Measurements from ENCODE around the gene SH3RF3. TPM values are rescaled to one million over a fixed set of nuclear protein-coding genes. Genes with fewer than 3 reads are reported as not detected.

The SH3RF3 gene
- total RNA-seq, 3 donors from 2014 or later, result 3.2 to 5.6 (median 4.6) TPM

GRCh38 chr2:109231428-109231827 lies 102.4 kb downstream of the SH3RF3 start:
- H3K36me3 ChIP-seq, result no peaks in the 10 kb centered on the region
- H3K9me3 ChIP-seq, result no peaks in the 10 kb centered on the region
- no peaks in the 10 kb centered on the region for H3K4me1 ChIP-seq
- intact Hi-C loops (cut with DNase I; ENCODE audit: low total_unique reads), result no loop called here
- H3K27me3 ChIP-seq, result no peaks in the 10 kb centered on the region
- H3K4me3 ChIP-seq, result no peak overlapping the region
- no peak overlapping the region for H3K27ac ChIP-seq
- no peak for DNase-seq (ENCODE audit: low spot score in 2 of 2)
- no peak for TF ChIP-seq POLR2AphosphoS5 (IDR thresholded peaks at IDR 0.05)
- TF ChIP-seq POLR2A (IDR thresholded peaks at IDR 0.05), result no peak
- TF ChIP-seq CTCF (IDR thresholded peaks at IDR 0.05), result no peak

- H3K4me3 ChIP-seq, result no peak overlapping the region
- H3K27ac ChIP-seq, result no peak overlapping the region
- intact Hi-C loops (cut with DNase I; ENCODE audit: low total_unique reads), result no loop called here
- DNase-seq (ENCODE audit: low spot score in 2 of 2), result no peak
- no peaks in the 10 kb centered on the region for H3K9me3 ChIP-seq
- no peaks in the 10 kb centered on the region for H3K36me3 ChIP-seq
- no peaks in the 10 kb centered on the region for H3K4me1 ChIP-seq
- TF ChIP-seq CTCF (IDR thresholded peaks at IDR 0.05) (no peak), POLR2A (IDR thresholded peaks at IDR 0.05) (no peak), POLR2AphosphoS5 (IDR thresholded peaks at IDR 0.05) (no peak)
- no peaks in the 10 kb centered on the region for H3K27me3 ChIP-seq
These were observed 103.1 kb downstream of the SH3RF3 start for GRCh38 chr2:109231996-109232705.

- H3K4me3 ChIP-seq, result no peak overlapping the region
- H3K4me1 ChIP-seq, result no peaks in the 10 kb centered on the region
- H3K36me3 ChIP-seq, result no peaks in the 10 kb centered on the region
- H3K9me3 ChIP-seq, result no peaks in the 10 kb centered on the region
- TF ChIP-seq CTCF (IDR thresholded peaks at IDR 0.05) (no peak), POLR2A (IDR thresholded peaks at IDR 0.05) (no peak), POLR2AphosphoS5 (IDR thresholded peaks at IDR 0.05) (no peak)
- no peak for DNase-seq (ENCODE audit: low spot score in 2 of 2)
- intact Hi-C loops (cut with DNase I; ENCODE audit: low total_unique reads), result no loop called here
- H3K27ac ChIP-seq, result no peak overlapping the region
- H3K27me3 ChIP-seq, result no peaks in the 10 kb centered on the region
These were observed 103.9 kb downstream of the SH3RF3 start for GRCh38 chr2:109232909-109233308.

- H3K4me3 ChIP-seq, result no peak overlapping the region
- TF ChIP-seq POLR2AphosphoS5 (IDR thresholded peaks at IDR 0.05) (no peak), CTCF (IDR thresholded peaks at IDR 0.05) (no peak), POLR2A (IDR thresholded peaks at IDR 0.05) (no peak)
- H3K27ac ChIP-seq, result no peak overlapping the region
- H3K36me3 ChIP-seq, result no peaks in the 10 kb centered on the region
- no peaks in the 10 kb centered on the region for H3K27me3 ChIP-seq
- intact Hi-C loops (cut with DNase I; ENCODE audit: low total_unique reads), result loop anchor here (2.0 kb wide), 1 partner anchor 21 kb away; no protein-coding TSS in a partner anchor
- H3K4me1 ChIP-seq, result no peaks in the 10 kb centered on the region
- DNase-seq (ENCODE audit: low spot score in 2 of 2), result no peak
- H3K9me3 ChIP-seq, result no peaks in the 10 kb centered on the region
These were observed 104.6 kb downstream of the SH3RF3 start for GRCh38 chr2:109233643-109234042.

- Histone ChIP-seq H3K27me3 (no peaks in the 10 kb centered on the region), H3K4me1 (no peaks in the 10 kb centered on the region), H3K9me3 (no peaks in the 10 kb centered on the region), H3K27ac (no peak overlapping the region), H3K4me3 (no peak overlapping the region), H3K36me3 (no peaks in the 10 kb centered on the region)
- no peak for DNase-seq (ENCODE audit: low spot score in 2 of 2)
- intact Hi-C loops (cut with DNase I; ENCODE audit: low total_unique reads), result loop anchor here (2.0 kb wide), 1 partner anchor 22 kb away; no protein-coding TSS in a partner anchor
- no peak for TF ChIP-seq CTCF (IDR thresholded peaks at IDR 0.05)
These were observed 105.3 kb downstream of the SH3RF3 start for GRCh38 chr2:109234355-109234754.

All from breast epithelium (tissue), 4 donors.